ENCODE measurements around the gene RRAGD.
"Not testable (repeated sequence)": the region's sequence is repeated elsewhere in the genome, so short reads cannot be mapped to it uniquely, and the experiment has no call there.

RRAGD gene

GRCh38 chr6:89400912-89401399 is 11.1 kb downstream of the RRAGD start:
- DNase-seq (ENCODE audit: low spot score) = no peak
- no peak for TF ChIP-seq CTCF (IDR thresholded peaks at IDR 0.05; ENCODE audit: extremely low read depth, missing control alignments)

- no peak for DNase-seq (ENCODE audit: low spot score)
- TF ChIP-seq CTCF (IDR thresholded peaks at IDR 0.05; ENCODE audit: extremely low read depth, missing control alignments) = no peak
Observed at GRCh38 chr6:89400050-89400449, 12.0 kb downstream of the RRAGD start.

- no peak for TF ChIP-seq CTCF (IDR thresholded peaks at IDR 0.05; ENCODE audit: extremely low read depth, missing control alignments)
- DNase-seq (ENCODE audit: low spot score) = no peak
Observed at GRCh38 chr6:89398762-89399525, 13.1 kb downstream of the RRAGD start.

- not testable (repeated sequence) for DNase-seq (ENCODE audit: low spot score)
Observed at GRCh38 chr6:89397884-89398283, 14.2 kb downstream of the RRAGD start.

GRCh38 chr6:89393659-89394058 is 18.4 kb downstream of the RRAGD start:
- no peak for DNase-seq (ENCODE audit: low spot score)
- no peak for TF ChIP-seq CTCF (IDR thresholded peaks at IDR 0.05; ENCODE audit: extremely low read depth, missing control alignments)

GRCh38 chr6:89392823-89393222 is 19.2 kb downstream of the RRAGD start:
- no peak for DNase-seq (ENCODE audit: low spot score)
- no peak for TF ChIP-seq CTCF (IDR thresholded peaks at IDR 0.05; ENCODE audit: extremely low read depth, missing control alignments)

GRCh38 chr6:89388846-89389245 is 23.2 kb downstream of the RRAGD start:
- no peak for TF ChIP-seq CTCF (IDR thresholded peaks at IDR 0.05; ENCODE audit: extremely low read depth, missing control alignments)
- no peak for DNase-seq (ENCODE audit: low spot score)
